Muscle of arm (tissue), 12 donors: Measurements from ENCODE around the gene MEX3C. TPM values are rescaled to one million over a fixed set of nuclear protein-coding genes. Genes with fewer than 3 reads are reported as not detected.

Experiments
- DNase-seq: peaks from one replicate; pipeline ENCODE4 v3.0.0-alpha.2; 2013
- polyA plus RNA-seq, 12 donors: library from polyadenylated mRNA; unstranded; fragments of 120-200 nt; gene quantifications; one replicate each; pipeline ENCODE4 v1.2.1, GENCODE V29; 2013; ENCODE audit not compliant: insufficient read length in 12 of 12

Gene MEX3C
- polyA plus RNA-seq, 12 donors = 21.3 to 53.6 (median 36.9) TPM; not detected in 1

DNA sequence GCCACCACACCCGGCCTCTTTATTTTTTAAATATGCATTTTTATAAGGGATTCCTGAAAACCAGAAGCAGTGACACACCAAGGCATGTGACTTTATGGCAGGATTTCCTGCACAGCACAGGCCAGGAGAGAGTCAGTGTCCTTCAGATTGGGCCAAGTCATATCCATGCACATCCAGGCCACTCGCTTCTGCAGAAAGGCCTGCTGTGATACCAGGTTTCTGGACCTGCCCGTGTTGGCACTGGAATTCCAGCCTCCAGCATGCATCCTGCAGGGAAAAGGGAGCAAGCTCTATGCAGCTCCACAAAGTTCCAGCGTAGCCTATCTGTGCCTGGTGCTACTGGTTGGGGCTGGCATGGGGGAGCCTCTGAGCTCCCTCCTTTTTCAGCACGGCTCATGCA, 36.8 kb downstream of the MEX3C start:
- no peak for DNase-seq

GRCh38 chr18:51157215-51157614, 40.3 kb downstream of the MEX3C start:
- no peak for DNase-seq

GRCh38 chr18:51154431-51155063, 42.9 kb downstream of the MEX3C start:
- DNase-seq = no peak

DNA sequence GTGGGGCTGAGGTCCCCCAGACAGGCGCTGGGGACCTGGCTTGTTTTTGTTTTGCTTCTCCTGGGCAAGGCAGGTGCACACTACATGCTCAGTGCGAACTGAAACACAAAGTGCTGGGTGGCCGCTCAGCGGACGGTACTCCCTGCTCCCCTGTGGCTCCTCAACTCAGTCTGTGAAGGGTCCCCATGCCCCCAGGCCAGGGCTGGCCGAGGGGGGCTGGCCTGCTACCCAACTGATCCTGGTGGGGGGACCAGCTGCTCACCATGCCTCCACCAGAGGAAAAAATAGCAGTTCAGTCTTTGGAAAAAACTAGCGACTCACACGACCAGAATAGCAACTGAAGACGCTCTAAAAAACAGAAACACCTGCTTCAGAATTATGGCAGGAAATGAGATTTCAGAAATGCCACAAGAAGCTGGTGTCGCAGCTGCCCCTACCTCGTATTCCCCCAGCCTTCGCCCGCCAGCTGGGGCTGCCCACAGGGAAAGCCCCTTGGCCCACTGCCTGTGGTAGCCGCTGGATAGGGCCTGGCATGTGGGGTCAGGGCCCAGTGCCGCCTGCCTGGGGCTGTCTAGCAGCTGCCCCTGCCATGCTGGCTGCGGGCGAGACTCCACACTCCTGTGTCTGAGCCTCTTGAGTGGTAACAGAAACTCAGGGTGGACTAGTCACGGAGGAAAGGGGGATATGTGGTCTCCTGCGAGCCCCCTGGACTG, 43.7 kb downstream of the MEX3C start:
- peak; percentile 19 for DNase-seq

- no peak for DNase-seq
Observed at GRCh38 chr18:51151568-51152511, 45.6 kb downstream of the MEX3C start.

GRCh38 chr18:51151185-51151567, 46.3 kb downstream of the MEX3C start:
- no peak for DNase-seq

DNA sequence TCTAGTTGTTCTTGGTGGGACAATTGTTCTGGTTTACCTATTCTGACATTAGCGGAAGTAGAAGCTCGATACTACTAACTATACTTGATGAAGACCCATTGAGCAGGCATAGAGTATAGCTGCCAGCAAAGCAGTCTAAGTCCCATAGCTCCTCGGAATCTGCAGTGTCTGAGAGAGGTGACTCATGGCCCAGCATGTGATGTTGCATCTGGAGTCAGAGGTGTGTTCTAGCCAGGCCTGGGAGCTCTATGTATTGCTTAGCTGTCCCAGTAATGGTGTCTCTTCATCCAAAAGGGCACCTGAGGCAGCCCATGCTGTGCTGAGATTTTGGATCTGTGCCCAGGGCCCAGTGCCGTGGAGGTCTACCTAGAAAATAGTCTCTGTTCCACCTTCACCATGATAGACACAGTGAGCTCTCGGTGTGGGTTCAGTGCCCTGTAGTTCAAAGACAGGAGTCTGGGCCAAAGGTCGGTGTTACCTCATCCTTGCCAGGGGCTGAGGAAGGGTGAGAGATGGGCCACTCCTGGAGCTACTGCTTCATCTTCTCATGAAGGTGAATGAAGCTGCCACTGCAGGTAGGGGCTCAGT, 47.3 kb downstream of the MEX3C start:
- DNase-seq = no peak

DNA sequence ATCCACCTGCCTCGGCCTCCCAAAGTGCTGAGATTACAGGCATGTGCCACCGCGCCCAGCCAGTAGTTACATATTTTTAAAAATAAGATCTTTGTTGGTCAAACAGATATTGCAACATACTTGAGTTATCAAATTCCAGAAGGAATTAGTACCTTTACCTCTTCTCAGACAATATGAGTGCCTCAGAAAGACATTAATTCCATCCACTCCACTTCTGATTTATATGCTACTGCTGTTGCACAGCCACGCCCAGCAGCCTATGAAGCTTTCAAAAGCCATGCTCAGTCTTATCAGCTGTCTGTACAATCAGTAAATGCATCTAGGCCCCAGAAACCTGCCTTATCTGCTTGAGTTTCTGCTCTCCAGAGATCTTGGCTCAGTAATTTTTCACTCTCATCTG, 47.8 kb downstream of the MEX3C start:
- DNase-seq = no peak

DNA sequence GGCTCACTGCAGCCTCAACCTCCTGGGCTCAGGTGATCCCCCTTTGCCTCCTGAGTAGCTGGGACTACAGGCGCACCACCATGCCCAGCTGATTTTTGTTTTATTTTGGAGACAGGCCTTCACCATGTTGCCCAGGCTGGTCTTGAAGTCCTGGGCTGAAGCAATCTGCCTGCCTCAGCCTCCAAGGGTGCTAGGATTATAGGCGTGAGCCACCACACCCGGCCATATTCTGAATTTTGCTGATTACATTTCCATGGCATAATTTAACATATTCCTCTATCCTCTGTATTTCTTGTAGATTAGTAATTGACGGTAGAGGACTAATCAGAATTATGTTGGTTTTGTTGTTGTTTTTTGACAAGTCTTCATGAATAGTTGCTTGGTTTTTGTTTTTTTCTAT, 50.6 kb downstream of the MEX3C start:
- DNase-seq = no peak

- no peak for DNase-seq
Observed at GRCh38 chr18:51138936-51139335, 58.5 kb downstream of the MEX3C start.

DNA sequence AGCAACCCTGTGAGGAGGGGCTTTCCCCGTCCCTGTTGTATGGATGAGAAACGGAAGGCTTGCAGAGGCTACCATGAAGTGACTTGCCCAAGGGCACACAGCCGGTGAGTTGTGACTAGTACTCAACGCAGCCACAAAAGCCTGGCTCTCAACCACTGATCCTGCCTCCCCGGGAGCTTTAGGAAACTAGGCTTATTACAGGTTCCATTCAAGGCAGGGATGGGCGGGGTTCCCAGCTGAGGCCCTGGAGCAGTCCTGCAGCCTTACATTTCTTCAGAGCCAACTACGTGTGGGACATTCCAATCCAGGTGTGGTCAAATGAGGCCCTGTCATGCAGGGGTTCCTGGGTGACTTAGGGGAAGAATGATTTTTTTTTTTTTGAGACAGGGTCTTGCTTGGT, 59.6 kb downstream of the MEX3C start:
- no peak for DNase-seq

- DNase-seq = no peak
Observed at GRCh38 chr18:51137026-51137729, 60.3 kb downstream of the MEX3C start.

DNA sequence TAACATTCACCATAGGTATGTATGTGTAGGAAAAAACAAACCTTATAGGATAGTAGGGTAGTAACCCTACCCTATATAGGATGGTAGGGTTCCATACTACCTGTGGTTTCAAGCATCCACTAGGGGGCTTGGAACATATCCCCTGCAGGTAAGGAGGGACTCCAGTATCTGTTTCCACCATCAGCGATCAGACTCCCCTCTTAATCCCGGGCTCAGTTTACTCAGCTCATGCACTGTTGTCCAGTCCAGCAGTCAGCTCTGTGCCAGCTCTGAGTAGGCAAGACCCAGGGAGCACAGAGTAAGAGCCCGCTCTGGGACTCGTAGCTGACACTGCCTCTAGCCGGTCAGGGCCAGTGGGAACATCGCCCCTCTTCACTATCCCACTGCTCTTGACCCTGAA, 61.7 kb downstream of the MEX3C start:
- no peak for DNase-seq

DNA sequence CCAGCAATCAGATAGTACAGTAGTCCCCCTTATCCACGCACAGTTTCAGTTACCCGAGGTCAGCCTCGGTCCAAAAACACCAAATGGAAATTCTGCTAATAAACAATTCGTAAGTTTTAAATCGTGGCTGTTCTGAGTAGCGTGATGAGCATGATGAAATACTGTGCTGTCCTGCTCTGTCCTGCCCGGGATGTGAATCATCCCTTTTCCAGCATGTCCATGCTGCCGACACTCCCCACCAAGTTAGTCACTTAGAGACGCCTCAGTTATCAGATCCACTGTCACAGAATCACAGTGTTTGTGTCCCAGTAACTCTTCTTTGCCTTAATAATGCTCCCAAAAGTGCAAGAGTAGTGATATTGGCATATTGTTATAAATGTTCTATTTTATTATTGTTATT, 62.1 kb downstream of the MEX3C start:
- DNase-seq = no peak

DNA sequence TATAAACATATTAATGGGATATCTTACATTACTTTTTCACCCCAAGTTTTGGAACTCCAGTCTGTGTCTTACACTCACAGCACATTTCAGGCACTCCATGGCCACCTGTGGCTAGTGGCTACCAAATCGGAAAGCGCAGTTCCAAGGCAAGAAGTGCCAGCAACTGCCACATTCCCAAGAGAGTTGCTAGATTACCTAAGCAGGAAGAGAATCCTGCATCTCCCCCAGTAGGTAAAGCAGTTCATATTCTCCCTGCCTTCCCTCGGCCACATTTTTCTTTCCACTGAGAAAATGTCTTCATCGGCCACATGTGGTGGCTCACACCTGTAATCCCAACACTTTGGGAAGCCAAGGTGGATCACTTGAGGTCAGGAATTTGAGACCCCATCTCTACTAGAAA, 62.8 kb downstream of the MEX3C start:
- DNase-seq = no peak

GRCh38 chr18:51133580-51134160, 63.8 kb downstream of the MEX3C start:
- DNase-seq = no peak

- DNase-seq = no peak
Observed at GRCh38 chr18:51132256-51132935, 65.1 kb downstream of the MEX3C start.

- DNase-seq = no peak
Observed at GRCh38 chr18:51128533-51128932, 68.9 kb downstream of the MEX3C start.

DNA sequence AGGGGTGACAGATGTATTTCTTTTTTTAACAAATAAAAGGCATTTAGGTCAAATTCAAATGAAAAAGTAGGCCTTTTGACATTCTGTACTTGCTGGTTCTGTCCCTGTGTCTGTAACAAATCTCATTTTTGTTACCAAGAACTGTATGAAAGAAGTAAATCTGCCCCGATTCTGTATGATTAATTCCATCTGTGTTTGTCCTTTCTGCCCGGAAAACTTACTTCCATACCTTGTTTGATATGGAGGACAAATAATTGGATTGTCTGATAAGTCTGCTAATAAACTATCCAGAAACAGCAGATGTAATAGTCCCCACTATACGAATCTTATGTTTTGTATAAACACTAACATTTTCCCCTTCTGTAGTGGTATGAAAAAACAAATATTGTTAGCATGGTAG, 69.8 kb downstream of the MEX3C start:
- no peak for DNase-seq

DNA sequence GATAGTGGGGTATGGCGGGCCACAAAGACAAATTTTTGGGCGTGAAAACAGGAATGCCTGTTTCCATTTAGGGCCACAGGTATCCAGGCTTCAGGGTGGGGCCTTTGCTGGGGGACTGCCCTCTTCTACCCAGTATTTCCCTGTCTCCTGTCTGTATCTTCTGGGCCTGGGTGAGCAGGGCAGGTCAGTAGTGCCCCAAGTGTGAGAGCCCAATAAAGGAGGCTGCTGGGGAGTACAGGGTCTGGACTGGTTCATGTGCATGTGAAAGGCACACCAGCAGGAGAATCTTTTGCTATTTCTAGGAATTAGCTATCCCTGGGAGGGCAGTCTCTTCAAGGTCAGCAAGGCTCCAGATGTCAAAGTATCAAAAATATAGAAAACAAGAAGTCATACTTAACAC, 71.5 kb downstream of the MEX3C start:
- no peak for DNase-seq
